Raji (cell line): Measurements from ENCODE around the gene CHN1.

ENCODE experiments used
- POLR2A ChIP-seq: IDR thresholded peaks from 2 replicates; pipeline ENCODE4 v1.6.1; 2011; ENCODE audit warnings: low read depth, low read length, control low read depth; ENCODE audit not compliant: insufficient read depth

CHN1 gene

GRCh38 chr2:174939046-174939445, 66.1 kb downstream of the CHN1 start:
- TF ChIP-seq POLR2A = no peak

DNA sequence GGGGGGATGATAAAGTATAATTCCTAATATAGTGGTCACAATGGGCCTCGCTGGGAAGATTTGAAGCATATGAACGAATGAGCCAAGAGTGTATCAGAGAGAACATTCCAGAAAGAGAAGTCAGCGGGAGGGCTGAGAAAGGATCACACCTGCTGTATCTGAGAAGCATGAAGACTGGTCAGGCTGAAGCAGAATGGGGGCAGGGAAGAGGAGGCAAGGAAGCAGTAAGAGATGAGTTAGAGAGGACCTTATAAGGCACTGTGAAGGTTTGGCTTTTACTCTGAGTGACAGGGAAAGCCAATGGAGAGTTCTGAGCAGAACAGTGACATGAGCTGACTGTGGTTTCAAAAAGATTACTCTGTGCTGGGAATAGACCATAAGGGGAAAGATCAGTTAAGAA, 73.5 kb downstream of the CHN1 start:
- TF ChIP-seq POLR2A = no peak

DNA sequence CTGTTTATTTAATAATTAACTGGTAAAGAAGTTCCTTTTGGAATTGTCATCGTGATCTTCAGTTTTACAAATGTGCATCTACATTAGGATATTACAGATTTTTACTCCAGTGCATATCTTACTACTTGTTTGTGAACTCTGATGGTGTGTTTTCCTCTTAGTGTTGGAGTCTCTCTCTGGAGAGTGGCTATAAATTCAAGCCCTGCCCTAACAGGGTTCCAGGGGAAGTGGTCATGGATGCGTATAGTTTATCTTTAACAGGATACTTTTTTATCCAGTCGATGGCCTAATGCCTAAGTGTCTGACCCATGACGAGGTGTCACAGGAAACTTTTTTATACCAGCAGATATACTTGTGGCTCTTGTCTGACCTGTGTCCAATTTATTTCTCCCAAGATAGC, 75.4 kb downstream of the CHN1 start:
- no peak for TF ChIP-seq POLR2A

GRCh38 chr2:174925046-174925784, 80.0 kb downstream of the CHN1 start:
- TF ChIP-seq POLR2A = no peak

DNA sequence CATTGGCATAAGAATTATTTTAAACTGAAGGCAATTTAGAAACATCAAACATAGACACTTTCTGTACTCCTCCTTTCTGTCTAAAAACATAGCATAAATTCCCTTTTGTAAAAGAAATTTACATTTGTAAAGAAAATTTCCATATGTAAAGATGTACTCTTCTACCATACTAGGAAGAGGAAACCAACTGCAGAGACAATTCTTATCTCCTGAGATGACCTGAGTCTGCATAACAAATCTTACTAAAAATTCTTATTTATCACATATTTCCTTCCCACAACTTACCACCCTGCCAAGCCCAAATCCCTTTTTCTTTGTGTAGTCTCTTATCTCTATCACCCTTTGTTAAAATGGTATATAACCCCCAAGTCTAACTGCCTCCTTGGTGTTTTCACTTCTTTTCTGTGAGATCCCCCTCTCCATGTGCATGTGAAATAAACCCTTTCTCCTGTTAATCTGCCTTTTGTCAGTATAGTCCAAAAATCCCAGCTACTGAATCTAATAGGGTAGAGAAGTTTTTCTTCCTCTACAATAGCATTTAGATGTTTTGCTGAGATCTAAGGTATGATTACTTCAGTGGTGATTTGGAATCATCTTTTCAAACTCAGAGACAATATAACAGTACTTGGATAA, 81.0 kb downstream of the CHN1 start:
- TF ChIP-seq POLR2A = no peak

GRCh38 chr2:174919947-174920595, 85.1 kb downstream of the CHN1 start:
- TF ChIP-seq POLR2A = no peak

DNA sequence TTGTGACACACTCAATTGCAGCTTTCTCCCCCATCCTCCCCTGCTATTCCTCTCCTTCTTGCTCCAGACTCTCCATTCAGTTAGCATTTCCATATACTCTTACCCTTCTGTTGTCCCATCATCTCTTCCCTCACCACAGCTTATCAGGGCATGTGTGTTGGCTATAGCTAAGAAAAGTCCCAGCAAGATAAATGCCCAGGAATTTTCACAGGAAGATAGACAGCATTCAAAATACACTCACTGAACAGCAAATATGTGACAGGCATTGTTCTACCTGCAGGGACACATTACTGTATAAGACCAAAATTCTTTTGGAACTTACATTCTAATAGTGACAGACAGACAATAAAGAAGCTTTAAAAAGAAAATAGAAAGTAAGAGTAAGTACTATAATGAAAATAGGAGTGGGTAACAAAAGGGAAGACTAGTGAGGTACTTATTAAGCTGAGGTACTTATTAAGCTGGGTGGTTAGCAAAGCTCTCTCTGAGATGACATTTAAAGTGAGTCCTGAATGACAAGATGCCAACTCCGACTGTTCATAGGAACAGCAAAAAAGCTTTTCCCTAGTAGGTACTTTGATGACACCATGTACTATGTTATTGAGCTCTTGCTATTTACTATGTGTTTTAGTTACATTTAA, 86.2 kb downstream of the CHN1 start:
- no peak for TF ChIP-seq POLR2A

DNA sequence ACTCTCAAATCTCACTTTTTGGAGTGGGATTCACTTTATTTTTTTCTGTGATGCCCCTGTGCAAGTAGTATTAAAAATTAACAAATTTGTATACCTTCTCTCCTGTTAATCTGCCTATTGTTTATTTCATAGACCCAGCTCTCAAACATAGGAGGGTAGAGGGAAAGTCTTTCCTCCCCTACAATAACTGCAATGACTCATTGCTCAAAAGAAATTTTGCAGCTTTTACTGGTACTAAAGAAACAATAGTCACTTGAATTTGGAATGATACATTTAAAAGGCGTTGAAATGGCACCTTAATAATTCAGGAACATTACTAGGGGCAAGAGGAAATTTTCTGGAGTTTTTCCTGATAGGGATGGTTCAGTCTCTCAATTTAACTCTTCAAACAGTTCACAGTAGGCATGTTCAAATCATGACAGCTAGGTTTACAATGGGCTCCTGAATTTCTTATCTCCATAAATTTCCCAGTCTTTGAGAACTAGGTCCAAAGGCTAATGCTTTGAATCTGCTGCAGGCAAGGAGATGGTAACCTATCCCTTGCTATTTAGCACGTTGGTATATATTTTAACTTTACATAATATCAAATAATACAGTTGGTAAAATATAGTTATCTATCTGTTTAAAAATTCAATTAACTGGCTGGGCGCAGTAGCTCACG, 88.8 kb downstream of the CHN1 start:
- no peak for TF ChIP-seq POLR2A

GRCh38 chr2:174914853-174915760, 90.1 kb downstream of the CHN1 start:
- TF ChIP-seq POLR2A = no peak

DNA sequence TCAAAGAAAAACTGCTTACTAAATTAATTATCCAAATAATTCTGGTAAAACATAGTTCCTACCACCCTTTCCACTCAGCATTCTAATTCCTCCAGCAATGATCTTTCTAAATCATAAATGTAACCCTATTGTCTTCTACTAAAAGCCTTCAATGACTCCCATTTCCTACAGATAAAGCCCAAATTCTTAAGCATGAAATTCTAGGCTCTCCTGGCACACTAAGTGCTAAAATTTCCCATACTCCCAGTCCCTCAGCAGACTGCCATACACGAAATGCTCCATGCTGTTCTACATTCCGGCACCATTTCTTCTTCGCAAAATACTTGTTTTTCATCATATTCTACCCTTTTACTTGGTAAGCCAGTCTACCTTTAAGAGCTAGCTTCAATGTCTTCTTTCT, 96.9 kb downstream of the CHN1 start:
- TF ChIP-seq POLR2A = no peak

DNA sequence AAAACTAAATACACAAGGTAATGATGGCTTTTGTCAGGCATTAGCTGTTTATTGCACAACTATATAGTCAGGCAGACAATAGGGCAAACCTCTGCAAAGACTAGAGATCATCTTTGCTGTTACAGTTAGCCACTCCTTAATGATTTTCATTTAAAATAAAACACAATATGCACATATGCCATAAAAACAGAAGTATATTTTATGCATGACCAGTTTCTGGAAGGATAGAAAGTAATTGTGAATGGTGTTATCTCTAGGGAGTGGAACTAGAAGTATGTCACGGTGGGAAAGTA, 102.0 kb downstream of the CHN1 start:
- no peak for TF ChIP-seq POLR2A

- TF ChIP-seq POLR2A = no peak
Observed at GRCh38 chr2:174902506-174903263, 102.5 kb downstream of the CHN1 start.

- no peak for TF ChIP-seq POLR2A
Observed at GRCh38 chr2:174901075-174901474, 104.1 kb downstream of the CHN1 start.

GRCh38 chr2:174897286-174897685, 107.9 kb downstream of the CHN1 start:
- TF ChIP-seq POLR2A = no peak
